ENCODE measurements around the gene CAPN11. TPM values are rescaled to one million over a fixed set of nuclear protein-coding genes. Genes with fewer than 3 reads are reported as not detected.

The CAPN11 gene
- total RNA-seq, 4 donors from 2014 or later = 0.42 TPM; not detected in 3

DNA sequence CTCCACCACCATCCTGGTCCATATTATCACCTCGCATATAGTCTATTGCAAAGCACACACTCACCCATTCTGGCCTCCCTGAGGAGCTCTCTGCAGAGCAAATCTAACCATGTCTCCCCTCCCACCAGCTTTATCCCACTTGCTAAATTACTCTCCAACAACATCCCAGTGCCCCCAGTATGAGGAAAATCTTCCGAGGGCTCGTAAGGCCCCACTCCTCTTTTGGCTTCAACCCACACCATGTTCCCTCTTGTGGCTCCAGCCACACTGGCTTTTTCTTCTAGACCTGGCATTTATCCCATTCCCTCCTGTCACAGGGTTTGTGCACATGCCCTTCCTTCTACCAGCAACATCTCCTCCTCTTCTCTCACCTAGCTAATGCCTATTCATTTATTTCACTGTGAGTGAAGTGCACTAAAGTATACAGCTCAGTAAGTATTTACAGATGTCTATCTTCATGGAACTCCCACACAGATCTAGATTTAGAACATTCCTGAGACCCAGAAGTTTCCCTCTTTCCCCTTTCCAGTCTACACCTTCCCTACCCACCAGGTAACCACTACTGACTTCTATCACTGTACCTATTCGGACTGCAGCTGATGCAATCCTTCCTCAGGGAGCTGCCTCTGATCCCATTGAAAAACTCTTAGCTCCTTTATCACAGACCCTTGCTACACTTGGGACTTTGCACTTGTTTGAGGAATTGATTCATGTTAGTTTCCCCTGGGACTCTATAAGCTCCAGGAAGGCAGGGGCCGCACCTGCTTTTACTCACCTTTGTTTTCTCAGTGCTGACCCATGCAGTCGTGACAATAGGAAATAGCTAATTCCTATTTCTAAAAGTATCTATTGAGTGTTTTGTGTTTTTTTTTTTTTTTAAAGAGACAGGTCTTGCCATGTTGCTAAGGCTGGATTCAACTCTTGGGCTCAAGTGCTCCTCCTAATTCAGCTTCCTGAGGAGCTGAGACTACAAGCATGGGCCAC lies 46.9 kb upstream of the CAPN11 start:
- Histone ChIP-seq H3K9me3 (no peaks in the 10 kb centered on the region), H3K27ac (peak overlapping the region; percentile 88 to 100 (median 95)), H3K4me1 (peaks cover 74 to 82% of the 10 kb centered on the region in 2 donors), H3K36me3 (peaks cover 0 to 26% of the 10 kb centered on the region in 2 donors), H3K4me3 (no peak overlapping the region), H3K27me3 (no peaks in the 10 kb centered on the region)
- TF ChIP-seq, protein P1, sequence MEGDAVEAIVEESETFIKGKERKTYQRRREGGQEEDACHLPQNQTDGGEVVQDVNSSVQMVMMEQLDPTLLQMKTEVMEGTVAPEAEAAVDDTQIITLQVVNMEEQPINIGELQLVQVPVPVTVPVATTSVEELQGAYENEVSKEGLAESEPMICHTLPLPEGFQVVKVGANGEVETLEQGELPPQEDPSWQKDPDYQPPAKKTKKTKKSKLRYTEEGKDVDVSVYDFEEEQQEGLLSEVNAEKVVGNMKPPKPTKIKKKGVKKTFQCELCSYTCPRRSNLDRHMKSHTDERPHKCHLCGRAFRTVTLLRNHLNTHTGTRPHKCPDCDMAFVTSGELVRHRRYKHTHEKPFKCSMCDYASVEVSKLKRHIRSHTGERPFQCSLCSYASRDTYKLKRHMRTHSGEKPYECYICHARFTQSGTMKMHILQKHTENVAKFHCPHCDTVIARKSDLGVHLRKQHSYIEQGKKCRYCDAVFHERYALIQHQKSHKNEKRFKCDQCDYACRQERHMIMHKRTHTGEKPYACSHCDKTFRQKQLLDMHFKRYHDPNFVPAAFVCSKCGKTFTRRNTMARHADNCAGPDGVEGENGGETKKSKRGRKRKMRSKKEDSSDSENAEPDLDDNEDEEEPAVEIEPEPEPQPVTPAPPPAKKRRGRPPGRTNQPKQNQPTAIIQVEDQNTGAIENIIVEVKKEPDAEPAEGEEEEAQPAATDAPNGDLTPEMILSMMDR (IDR thresholded peaks at IDR 0.05 in 4 of 5, conservative IDR thresholded peaks at IDR 0.05 in 1 of 5) = no peak
- TF ChIP-seq POLR2A (IDR thresholded peaks at IDR 0.05) = no peak
- in situ Hi-C loops (cut with MboI; ENCODE audit: low sequenced_read_pairs in 4 of 4) = loop anchor here in 1 of 4 donors (25.0 kb wide), 1 partner anchor 126 kb away; the partner anchor contains the start of gene HSP90AB1
- ATAC-seq = no peak
- DNase-seq = no peak
- intact Hi-C loops (cut with DNase I; ENCODE audit: low total_unique reads) = no loop called here

DNA sequence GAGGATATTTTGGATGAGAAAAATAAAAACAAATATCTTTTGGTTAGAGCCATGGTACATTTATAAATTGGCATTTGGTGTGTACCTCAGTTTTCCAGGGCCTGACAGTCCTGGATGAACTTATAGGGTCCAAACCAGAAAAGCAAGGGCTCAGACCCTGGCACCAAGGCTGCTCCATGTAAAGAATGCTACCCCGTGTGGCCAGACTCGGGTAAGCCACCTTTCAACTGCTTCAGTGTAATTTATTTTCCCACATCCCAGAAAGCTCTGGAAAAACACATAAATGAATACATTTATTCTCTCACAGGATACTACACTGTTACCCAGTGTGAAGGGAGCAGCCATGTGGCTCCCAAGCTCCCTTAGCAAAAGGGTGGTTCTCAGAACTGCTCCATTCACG lies 45.2 kb upstream of the CAPN11 start:
- H3K4me1 ChIP-seq = peaks cover 77 to 82% of the 10 kb centered on the region in 2 donors
- TF ChIP-seq, protein P1 (IDR thresholded peaks at IDR 0.05 in 4 of 5, conservative IDR thresholded peaks at IDR 0.05 in 1 of 5) = peak in 4 of 5 experiments; percentile 11 to 51 (median 34)
- no peak for TF ChIP-seq POLR2A (IDR thresholded peaks at IDR 0.05)
- intact Hi-C loops (cut with DNase I; ENCODE audit: low total_unique reads) = no loop called here

DNA sequence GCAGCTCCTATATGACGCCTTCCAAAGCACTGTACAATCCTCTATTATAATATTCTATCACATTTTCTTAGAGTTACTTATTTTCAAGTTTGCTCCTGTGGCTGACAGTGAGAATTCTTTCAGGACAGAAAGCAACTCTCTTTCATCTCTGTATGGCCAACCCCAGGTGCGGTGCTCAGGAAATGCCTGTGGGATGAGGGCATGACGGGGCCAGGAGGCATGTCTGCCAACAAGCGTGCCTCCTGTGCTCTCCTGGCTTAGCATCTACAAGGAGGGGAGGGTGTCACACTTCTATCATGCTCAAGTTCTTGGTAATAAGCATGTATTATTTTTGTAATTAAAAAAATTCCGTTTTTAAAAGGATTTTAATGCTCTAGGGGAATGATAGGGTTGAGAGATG lies 42.8 kb upstream of the CAPN11 start:
- Histone ChIP-seq H3K36me3 (peaks cover 0 to 26% of the 10 kb centered on the region in 2 donors), H3K27ac (peak overlapping the region; percentile 93 to 100 (median 98)), H3K4me3 (no peak overlapping the region), H3K4me1 (peaks cover 77 to 85% of the 10 kb centered on the region in 2 donors), H3K9me3 (no peaks in the 10 kb centered on the region), H3K27me3 (no peaks in the 10 kb centered on the region)
- intact Hi-C loops (cut with DNase I; ENCODE audit: low total_unique reads) = no loop called here
- no peak for DNase-seq
- TF ChIP-seq, protein P1 (IDR thresholded peaks at IDR 0.05 in 4 of 5, conservative IDR thresholded peaks at IDR 0.05 in 1 of 5) = no peak
- TF ChIP-seq POLR2A (IDR thresholded peaks at IDR 0.05) = no peak
- ATAC-seq = no peak
- in situ Hi-C loops (cut with MboI; ENCODE audit: low sequenced_read_pairs in 4 of 4) = loop anchor here in 1 of 4 donors (25.0 kb wide), 1 partner anchor 121 kb away; the partner anchor contains the start of gene HSP90AB1

More for the DNA sequence above, 45.2 kb upstream of the CAPN11 start:
- ATAC-seq (no peak), DNase-seq (no peak)
- in situ Hi-C loops (cut with MboI; ENCODE audit: low sequenced_read_pairs in 4 of 4) = loop anchor here in 1 of 4 donors (25.0 kb wide), 1 partner anchor 124 kb away; the partner anchor contains the start of gene HSP90AB1
- Histone ChIP-seq H3K36me3 (peaks cover 0 to 26% of the 10 kb centered on the region in 2 donors), H3K27ac (peak overlapping the region; percentile 88 to 100 (median 95)), H3K4me3 (no peak overlapping the region), H3K27me3 (no peaks in the 10 kb centered on the region), H3K9me3 (no peaks in the 10 kb centered on the region)

DNA sequence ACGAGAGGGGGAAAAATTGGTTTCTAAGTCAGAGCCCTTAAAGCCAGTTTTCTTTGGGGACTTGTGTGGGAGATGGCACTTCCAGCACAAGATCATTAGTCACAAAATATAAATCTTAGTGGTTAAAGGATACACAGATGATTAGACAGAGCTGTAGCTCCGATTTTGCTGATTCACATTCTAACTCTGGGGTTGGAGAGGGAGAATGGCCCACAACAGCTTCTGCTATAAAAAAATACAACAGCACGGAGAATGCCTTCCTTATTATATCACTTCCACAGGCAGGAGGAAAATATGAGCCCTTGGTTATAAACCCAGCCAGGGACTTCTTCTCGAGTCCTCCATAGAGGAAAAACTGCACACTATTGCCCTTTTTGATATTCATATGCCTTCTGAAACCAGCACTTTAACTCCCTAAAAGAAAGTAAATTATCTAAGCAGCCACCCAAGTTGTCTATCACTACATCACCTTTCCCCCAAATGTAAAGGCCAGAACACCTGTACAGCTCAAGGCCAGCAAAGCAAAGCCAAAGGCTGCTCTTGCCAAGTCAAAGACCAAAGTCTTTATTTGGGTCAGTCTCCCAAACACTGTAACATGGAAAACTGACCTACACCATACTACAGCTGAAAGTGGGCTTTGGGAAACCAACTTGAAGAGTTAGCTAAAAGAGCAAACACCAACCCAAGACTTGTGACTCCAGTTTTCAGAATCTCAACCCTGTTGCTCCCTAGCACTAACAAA lies 41.8 kb upstream of the CAPN11 start:
- Histone ChIP-seq H3K27ac (peak overlapping the region; percentile 93 to 100 (median 98)), H3K36me3 (peaks cover 0 to 25% of the 10 kb centered on the region in 2 donors), H3K9me3 (no peaks in the 10 kb centered on the region), H3K4me1 (peaks cover 77 to 85% of the 10 kb centered on the region in 2 donors), H3K4me3 (peak overlapping the region in 1 of 4 donors; percentile 21), H3K27me3 (no peaks in the 10 kb centered on the region)
- peak in 1 of 2 donors; percentile 18 for ATAC-seq
- in situ Hi-C loops (cut with MboI; ENCODE audit: low sequenced_read_pairs in 4 of 4) (loop anchor here in 1 of 4 donors (25.0 kb wide), 1 partner anchor 120 kb away; the partner anchor contains the start of gene HSP90AB1), intact Hi-C loops (cut with DNase I; ENCODE audit: low total_unique reads) (no loop called here)
- TF ChIP-seq, protein P1 (IDR thresholded peaks at IDR 0.05 in 4 of 5, conservative IDR thresholded peaks at IDR 0.05 in 1 of 5) = no peak
- TF ChIP-seq POLR2A (IDR thresholded peaks at IDR 0.05) = no peak
- DNase-seq = no peak

Measured in gastrocnemius medialis (tissue), 4 donors.